ENCODE data around the gene SLC16A13.
"Not testable (repeated sequence)": the region's sequence is repeated elsewhere in the genome, so short reads cannot be mapped to it uniquely, and the experiment has no call there.

The SLC16A13 gene

GRCh38 chr17:7035591-7036368, at the start of gene SLC16A13:
TSS of gene SLC16A13 (plus strand) at chr17:7036015. CDS start at chr17:7036383, 368 bp downstream.
- peak; percentile 87 to 95 (median 88) for DNase-seq

GRCh38 chr17:6986676-6987075, 49.1 kb upstream of the SLC16A13 start:
- DNase-seq, result no peak

- peak in 1 of 3 experiments; percentile 4 for DNase-seq
Measured at GRCh38 chr17:6989779-6990178, 46.0 kb upstream of the SLC16A13 start.

GRCh38 chr17:6993613-6994056, 42.2 kb upstream of the SLC16A13 start:
- DNase-seq, result not testable (repeated sequence)

GRCh38 chr17:6994118-6994598, 41.7 kb upstream of the SLC16A13 start:
- no peak for DNase-seq

- DNase-seq, result no peak
Measured at GRCh38 chr17:6994666-6995256, 41.1 kb upstream of the SLC16A13 start.

GRCh38 chr17:6995500-6996255, 40.1 kb upstream of the SLC16A13 start, which contains the start of gene ALOX12:
TSS of gene ALOX12 (plus strand) at chr17:6996049. CDS start at chr17:6996118, 69 bp downstream.
- DNase-seq, result no peak

GRCh38 chr17:6996256-6997011, 39.4 kb upstream of the SLC16A13 start:
- no peak for DNase-seq

GRCh38 chr17:6997171-6997570, 38.6 kb upstream of the SLC16A13 start:
- DNase-seq, result no peak

- no peak for DNase-seq
Measured at GRCh38 chr17:6998855-6999508, 36.8 kb upstream of the SLC16A13 start.

- DNase-seq, result peak in 1 of 3 experiments; percentile 15
Measured at GRCh38 chr17:7001318-7001961, 34.4 kb upstream of the SLC16A13 start.

- no peak for DNase-seq
Measured at GRCh38 chr17:7002288-7003047, 33.3 kb upstream of the SLC16A13 start.

GRCh38 chr17:7003745-7004144, 32.1 kb upstream of the SLC16A13 start:
- no peak for DNase-seq

GRCh38 chr17:7004398-7005253, 31.2 kb upstream of the SLC16A13 start:
- peak; percentile 53 to 85 (median 63) for DNase-seq

- no peak for DNase-seq
Measured at GRCh38 chr17:7005716-7006115, 30.1 kb upstream of the SLC16A13 start.

GRCh38 chr17:7007143-7007542, 28.7 kb upstream of the SLC16A13 start:
- no peak for DNase-seq

- DNase-seq, result no peak
Measured at GRCh38 chr17:7010523-7010922, 25.3 kb upstream of the SLC16A13 start.

GRCh38 chr17:7011415-7011814, 24.4 kb upstream of the SLC16A13 start:
- DNase-seq, result no peak

GRCh38 chr17:7011942-7012254, 23.9 kb upstream of the SLC16A13 start:
- DNase-seq, result no peak

Measured in NCI-H1417 (cell line).